GM23248 (cell line): ENCODE data around the gene CR1L. TPM values are rescaled to one million over a fixed set of nuclear protein-coding genes. Genes with fewer than 3 reads are reported as not detected.

Experiments used
- DNase-seq: peaks from one replicate; pipeline ENCODE4 v3.0.0-alpha.2; 2015
- H2AFZ ChIP-seq: fragments of 200-600 bp; sonication (generic); 2 replicates; pipeline ENCODE4 v1.6.1; 2016; ENCODE audit warnings: antibody characterized with exemption
- H3F3A ChIP-seq: fragments of 200-600 bp; sonication (generic); 2 replicates; pipeline ENCODE4 v1.6.1; 2016; ENCODE audit warnings: mild to moderate bottlenecking, antibody characterized with exemption, mixed run types; ENCODE audit not compliant: insufficient read depth
- H3K27ac ChIP-seq: fragments of 200-600 bp; sonication (generic); 2 replicates; pipeline ENCODE4 v1.5.1; 2016; ENCODE audit warnings: mild to moderate bottlenecking
- H3K27me3 ChIP-seq: fragments of 200-600 bp; sonication (generic); replicated peaks from 2 replicates; pipeline ENCODE4 v1.6.1; 2016; ENCODE audit warnings: mild to moderate bottlenecking; ENCODE audit not compliant: insufficient read depth
- H3K36me3 ChIP-seq: fragments of 200-600 bp; sonication (generic); 2 replicates; pipeline ENCODE4 v1.6.1; 2016; ENCODE audit warnings: low read depth, mild to moderate bottlenecking
- H3K4me1 ChIP-seq: fragments of 200-600 bp; sonication (generic); 2 replicates; pipeline ENCODE4 v1.6.1; 2016; ENCODE audit warnings: mild to moderate bottlenecking; ENCODE audit not compliant: insufficient read depth
- H3K4me2 ChIP-seq: fragments of 200-600 bp; sonication (generic); one replicate; pipeline ENCODE4 v1.6.1; 2016; ENCODE audit warnings: mild to moderate bottlenecking; ENCODE audit not compliant: unreplicated experiment
- H3K4me3 ChIP-seq: fragments of 200-600 bp; sonication (generic); 2 replicates; pipeline ENCODE4 v1.5.1; 2016; ENCODE audit warnings: mild to moderate bottlenecking
- H3K79me2 ChIP-seq: fragments of 200-600 bp; sonication (generic); 2 replicates; pipeline ENCODE4 v1.6.1; 2016; ENCODE audit warnings: mild to moderate bottlenecking; ENCODE audit not compliant: insufficient read depth
- H3K9ac ChIP-seq: fragments of 200-600 bp; sonication (generic); 2 replicates; pipeline ENCODE4 v1.6.1; 2016; ENCODE audit warnings: mild to moderate bottlenecking
- H3K9me2 ChIP-seq: fragments of 200-600 bp; sonication (generic); 2 replicates; pipeline ENCODE4 v1.6.1; 2016; ENCODE audit warnings: mixed run types, mild to moderate bottlenecking, moderate library complexity; ENCODE audit not compliant: insufficient read depth
- H3K9me3 ChIP-seq: fragments of 200-600 bp; sonication (generic); one replicate; pipeline ENCODE4 v1.6.1; 2017; ENCODE audit warnings: low read depth
- H4K20me1 ChIP-seq: fragments of 200-600 bp; sonication (generic); 2 replicates; pipeline ENCODE4 v1.6.0; 2016; ENCODE audit not compliant: insufficient read depth
- EZH2 ChIP-seq: fragments of 200-600 bp; sonication (generic); IDR thresholded peaks from 2 replicates; pipeline ENCODE4 v1.6.1; 2018; ENCODE audit warnings: antibody characterized with exemption, mild to moderate bottlenecking; ENCODE audit not compliant: insufficient read depth, poor library complexity, severe bottlenecking
- EZH2phosphoT487 ChIP-seq: fragments of 200-600 bp; sonication (generic); IDR thresholded peaks from 2 replicates; pipeline ENCODE4 v1.6.1; 2018; ENCODE audit warnings: antibody characterized with exemption, moderate library complexity, mild to moderate bottlenecking, low read depth; ENCODE audit not compliant: insufficient read depth
- WGBS, 2 experiments: methylation state at CpG; one replicate each; pipeline ENCODE4 v1.1.6; 2015 to 2017; ENCODE audit warnings: low lambda C conversion rate in 2 of 2, low coverage in 1 of 2; ENCODE audit errors: missing lambda C conversion rate in 2 of 2; 5-methylcytosine and 5-hydroxymethylcytosine counted together
- in situ Hi-C: fragments of 300-500 bp; cut with MboI; formaldehyde crosslinking; loops from 2 replicates; pipeline ENCODE4 v1.15.0; 2020
- polyA plus RNA-seq: library from polyadenylated mRNA; unstranded; fragments of >200 nt; fragmentation: Nextera tagmentation; extraction: Ambion mirVana; gene quantifications from 2 replicates; pipeline ENCODE4 v1.2.1, GENCODE V29; 2016
- total RNA-seq: library from RNA; depleted of rRNA; stranded (reverse); fragments of >200 nt; shearing (Covaris generic); gene quantifications from 2 replicates; pipeline ENCODE4 v1.2.3, GENCODE V29; 2014

CR1L gene
- total and polyA plus RNA-seq, 2 experiments from 2014 or later: not detected

- Histone ChIP-seq H3K79me2 (peaks cover 65% of the 10 kb centered on the region), H3K9me2 (no peaks in the 10 kb centered on the region), H3K9me3 (no peaks in the 10 kb centered on the region), H3K27me3 (no peaks in the 10 kb centered on the region), H3F3A (no peaks in the 10 kb centered on the region), H3K4me1 (peaks cover 22% of the 10 kb centered on the region), H3K36me3 (peaks cover 7% of the 10 kb centered on the region; the same call in 1 of the 2 replicates), H3K9ac (no peak overlapping the region), H2AFZ (no peak overlapping the region), H4K20me1 (0 out of 2 replicates have a peak, but pooled peaks cover 6% of the 10 kb centered on the region), H3K27ac (no peak overlapping the region), H3K4me3 (peak overlapping the region; percentile 95), H3K4me2 (peak overlapping the region; percentile 89)
- no peak for DNase-seq
- TF ChIP-seq EZH2: no peak
- no peak for TF ChIP-seq EZH2phosphoT487
- in situ Hi-C loops: no loop called here
- 89 to 94% methylated on average over 7 of the region's 7 CpGs for WGBS, 2 experiments
Observed at GRCh38 chr1:207753611-207754010, 108.7 kb downstream of the CR1L start.

GRCh38 chr1:207754011-207754410 is 109.1 kb downstream of the CR1L start:
- Histone ChIP-seq H4K20me1 (0 out of 2 replicates have a peak, but pooled peaks cover 6% of the 10 kb centered on the region), H3K79me2 (peaks cover 68% of the 10 kb centered on the region), H3K9me2 (no peaks in the 10 kb centered on the region), H3K27me3 (no peaks in the 10 kb centered on the region), H3K9me3 (no peaks in the 10 kb centered on the region), H3K9ac (no peak overlapping the region), H3K4me3 (no peak overlapping the region), H2AFZ (no peak overlapping the region), H3F3A (no peaks in the 10 kb centered on the region), H3K4me2 (no peak overlapping the region), H3K4me1 (peaks cover 22% of the 10 kb centered on the region), H3K27ac (no peak overlapping the region), H3K36me3 (peaks cover 8% of the 10 kb centered on the region; the same call in 1 of the 2 replicates)
- WGBS, 2 experiments: 87 to 89% methylated on average over 4 of the region's 4 CpGs
- no peak for DNase-seq
- in situ Hi-C loops: no loop called here
- no peak for TF ChIP-seq EZH2
- no peak for TF ChIP-seq EZH2phosphoT487

- H3K4me2 ChIP-seq: no peak overlapping the region
- in situ Hi-C loops: no loop called here
- no peaks in the 10 kb centered on the region for H3K9me2 ChIP-seq
- peaks cover 13% of the 10 kb centered on the region for H3K36me3 ChIP-seq
- no peak overlapping the region for H3K4me3 ChIP-seq
- 89 to 93% methylated on average over 7 of the region's 7 CpGs for WGBS, 2 experiments
- no peak overlapping the region for H3K27ac ChIP-seq
- peaks cover 68% of the 10 kb centered on the region for H3K79me2 ChIP-seq
- 0 out of 2 replicates have a peak, but pooled peaks cover 6% of the 10 kb centered on the region for H4K20me1 ChIP-seq
- no peak overlapping the region for H3K9ac ChIP-seq
- TF ChIP-seq EZH2phosphoT487 (no peak), EZH2 (no peak)
- DNase-seq: no peak
- peaks cover 22% of the 10 kb centered on the region for H3K4me1 ChIP-seq
- no peaks in the 10 kb centered on the region for H3K27me3 ChIP-seq
- no peaks in the 10 kb centered on the region for H3K9me3 ChIP-seq
- H2AFZ ChIP-seq: no peak overlapping the region
- no peaks in the 10 kb centered on the region for H3F3A ChIP-seq
Observed at GRCh38 chr1:207754974-207755700, 110.2 kb downstream of the CR1L start.

GRCh38 chr1:207755846-207756693 is 111.1 kb downstream of the CR1L start:
- H2AFZ ChIP-seq: no peak overlapping the region
- H3K4me2 ChIP-seq: no peak overlapping the region
- 0 out of 2 replicates have a peak, but pooled peaks cover 6% of the 10 kb centered on the region for H4K20me1 ChIP-seq
- H3K9me3 ChIP-seq: no peaks in the 10 kb centered on the region
- peaks cover 17% of the 10 kb centered on the region for H3K36me3 ChIP-seq
- peaks cover 68% of the 10 kb centered on the region for H3K79me2 ChIP-seq
- H3K9ac ChIP-seq: no peak overlapping the region
- in situ Hi-C loops: no loop called here
- no peak overlapping the region for H3K27ac ChIP-seq
- H3K27me3 ChIP-seq: no peaks in the 10 kb centered on the region
- peak; percentile 9 for DNase-seq
- no peak overlapping the region for H3K4me3 ChIP-seq
- TF ChIP-seq EZH2phosphoT487 (no peak), EZH2 (no peak)
- 69 to 74% methylated on average over 2 of the region's 2 CpGs for WGBS, 2 experiments
- no peaks in the 10 kb centered on the region for H3F3A ChIP-seq
- H3K4me1 ChIP-seq: peaks cover 13% of the 10 kb centered on the region
- no peaks in the 10 kb centered on the region for H3K9me2 ChIP-seq
